GM12892 (cell line): ENCODE results near the gene ADD2.

ENCODE experiments used
- POLR2AphosphoS5 ChIP-seq: IDR thresholded peaks from 2 replicates; pipeline ENCODE4 v1.6.1; 2011; ENCODE audit warnings: low read depth, low read length, control low read depth
- TAF1 ChIP-seq: IDR thresholded peaks from 2 replicates; pipeline ENCODE4 v1.6.1; 2011; ENCODE audit warnings: low read depth, mild to moderate bottlenecking, control low read depth, low read length, borderline replicate concordance

GRCh38 chr2:70718241-70718640 is 49.8 kb downstream of the ADD2 start:
- TF ChIP-seq POLR2AphosphoS5 (no peak), TAF1 (no peak)
